Tibial nerve (tissue), 4 donors: ENCODE data around the gene IGF1R. TPM values are rescaled to one million over a fixed set of nuclear protein-coding genes. Genes with fewer than 3 reads are reported as not detected.

Source experiments
- DNase-seq, 2 donors: peaks; one replicate each; pipeline ENCODE4 v3.0.0-alpha.2; 2019; ENCODE audit warnings: low spot score in 2 of 2
- H3K27ac ChIP-seq, 4 donors: fragments of 200-600 bp; sonication (generic) in 3 of 4; one replicate each; pipeline ENCODE4 v1.5.1; 2017 to 2019; ENCODE audit warnings: mild to moderate bottlenecking in 1 of 4
- H3K27me3 ChIP-seq, 2 donors: fragments of 200-600 bp; sonication (generic) in 1 of 2; one replicate each; pipeline versions ENCODE4 v1.5.1 to v1.6.0; 2017 to 2019
- H3K36me3 ChIP-seq, 3 donors: fragments of 200-600 bp; sonication (generic); one replicate each; pipeline ENCODE4 v1.5.1; 2018 to 2019
- H3K4me1 ChIP-seq, 4 donors: fragments of 200-600 bp; sonication (generic) in 3 of 4; one replicate each; pipeline ENCODE4 v1.5.1; 2017 to 2019
- H3K4me3 ChIP-seq, 4 donors: fragments of 200-600 bp; sonication (generic) in 3 of 4; one replicate each; pipeline ENCODE4 v1.5.1; 2017 to 2019; ENCODE audit warnings: mild to moderate bottlenecking in 1 of 4, moderate library complexity in 1 of 4
- H3K9me3 ChIP-seq, 4 donors: fragments of 200-600 bp; sonication (generic) in 3 of 4; one replicate each; pipeline ENCODE4 v1.5.1; 2017 to 2019
- EP300 ChIP-seq, 2 donors: sonication (generic); formaldehyde crosslinking; IDR thresholded peaks; one replicate each; pipeline ENCODE4 v1.6.1; 2017; ENCODE audit warnings: antibody characterized with exemption in 2 of 2, mild to moderate bottlenecking in 1 of 2
- POLR2A ChIP-seq, 2 donors: fragments of 450-650 bp; IDR thresholded peaks; one replicate each; pipeline ENCODE4 v1.6.1; 2017; ENCODE audit warnings: antibody characterized with exemption in 2 of 2, mild to moderate bottlenecking in 2 of 2, moderate library complexity in 2 of 2
- WGBS, 2 donors: methylation state at CpG; one replicate each; pipeline ENCODE4 v1.1.5; 2018; 5-methylcytosine and 5-hydroxymethylcytosine counted together
- total RNA-seq, 4 donors: library from RNA; depleted of rRNA; stranded (reverse); fragments of >200 nt; gene quantifications; one replicate each; pipeline ENCODE4 v1.1.0, GENCODE V29; 2016
- TF ChIP-seq, protein P1 (sequence below), 5 experiments: fragments of 200-600 bp in 3 of 5; fragments of 450-650 bp in 2 of 5; sonication (generic) in 3 of 5; IDR thresholded peaks; one replicate each; pipeline ENCODE4 v1.5.1; 2016 to 2019; ENCODE audit warnings: antibody characterized with exemption in 5 of 5, mild to moderate bottlenecking in 3 of 5, moderate library complexity in 2 of 5

Gene IGF1R
- total RNA-seq, 4 donors from 2014 or later = 82.5 to 164 (median 111) TPM

DNA sequence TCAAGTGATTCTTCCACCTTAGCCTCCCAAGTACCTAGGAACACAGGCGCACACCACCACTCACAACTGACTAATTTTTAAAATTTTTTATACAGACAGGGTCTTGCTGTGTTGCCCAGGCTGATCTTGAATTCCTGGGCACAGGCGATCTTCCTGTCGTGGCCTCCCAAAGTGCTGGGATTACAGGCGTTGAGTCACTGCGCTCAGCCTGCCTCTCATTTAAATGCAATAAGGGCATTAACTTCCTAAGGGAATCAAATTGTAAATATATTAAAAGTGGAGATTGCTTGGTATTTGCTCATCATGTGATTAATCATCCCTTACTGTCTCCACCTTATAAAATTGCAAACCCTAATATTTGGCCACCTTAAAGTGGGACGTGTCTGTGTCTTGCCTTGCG, 294.1 kb downstream of the IGF1R start:
- H3K4me3 ChIP-seq = no peak overlapping the region
- H3K27ac ChIP-seq = no peak overlapping the region
- TF ChIP-seq EP300 (IDR thresholded peaks at IDR 0.05) (no peak), POLR2A (IDR thresholded peaks at IDR 0.05) (no peak)
- TF ChIP-seq, protein P1, sequence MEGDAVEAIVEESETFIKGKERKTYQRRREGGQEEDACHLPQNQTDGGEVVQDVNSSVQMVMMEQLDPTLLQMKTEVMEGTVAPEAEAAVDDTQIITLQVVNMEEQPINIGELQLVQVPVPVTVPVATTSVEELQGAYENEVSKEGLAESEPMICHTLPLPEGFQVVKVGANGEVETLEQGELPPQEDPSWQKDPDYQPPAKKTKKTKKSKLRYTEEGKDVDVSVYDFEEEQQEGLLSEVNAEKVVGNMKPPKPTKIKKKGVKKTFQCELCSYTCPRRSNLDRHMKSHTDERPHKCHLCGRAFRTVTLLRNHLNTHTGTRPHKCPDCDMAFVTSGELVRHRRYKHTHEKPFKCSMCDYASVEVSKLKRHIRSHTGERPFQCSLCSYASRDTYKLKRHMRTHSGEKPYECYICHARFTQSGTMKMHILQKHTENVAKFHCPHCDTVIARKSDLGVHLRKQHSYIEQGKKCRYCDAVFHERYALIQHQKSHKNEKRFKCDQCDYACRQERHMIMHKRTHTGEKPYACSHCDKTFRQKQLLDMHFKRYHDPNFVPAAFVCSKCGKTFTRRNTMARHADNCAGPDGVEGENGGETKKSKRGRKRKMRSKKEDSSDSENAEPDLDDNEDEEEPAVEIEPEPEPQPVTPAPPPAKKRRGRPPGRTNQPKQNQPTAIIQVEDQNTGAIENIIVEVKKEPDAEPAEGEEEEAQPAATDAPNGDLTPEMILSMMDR (IDR thresholded peaks at IDR 0.05) = no peak
- H3K9me3 ChIP-seq = no peaks in the 10 kb centered on the region
- no peaks in the 10 kb centered on the region for H3K27me3 ChIP-seq
- H3K4me1 ChIP-seq = peaks cover 0 to 27% (median 2%) of the 10 kb centered on the region in 4 donors
- DNase-seq = no peak
- peaks cover 0 to 89% (median 9%) of the 10 kb centered on the region in 3 donors for H3K36me3 ChIP-seq
- WGBS, 2 donors = 96 to 98% methylated on average over 7 of the region's 7 CpGs

DNA sequence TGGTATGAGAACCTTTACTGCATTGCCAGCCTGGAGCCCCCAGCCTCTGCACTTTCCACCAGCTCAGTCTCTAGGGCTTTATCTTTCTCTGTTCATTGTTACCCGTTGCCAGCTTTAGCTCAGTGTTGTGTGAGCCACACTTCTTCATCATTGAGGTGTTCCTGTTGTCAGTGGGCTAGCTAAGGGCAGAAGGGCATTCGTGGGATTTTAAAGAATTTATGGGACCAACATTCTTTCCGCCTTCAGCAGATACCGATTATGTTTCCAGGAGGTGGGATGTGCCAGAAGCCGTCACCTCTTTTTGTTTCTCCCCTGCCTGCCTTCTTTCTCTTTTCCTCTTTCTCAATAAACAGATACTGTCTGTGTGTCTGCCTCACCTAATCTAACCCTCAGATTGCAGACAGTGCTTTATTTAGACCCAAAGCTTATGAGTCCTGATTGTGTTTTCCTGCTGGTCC, 294.7 kb downstream of the IGF1R start:
- H3K9me3 ChIP-seq = no peaks in the 10 kb centered on the region
- TF ChIP-seq EP300 (IDR thresholded peaks at IDR 0.05) = no peak
- no peak for TF ChIP-seq POLR2A (IDR thresholded peaks at IDR 0.05)
- TF ChIP-seq, protein P1 (IDR thresholded peaks at IDR 0.05) = no peak
- DNase-seq = no peak
- H3K4me1 ChIP-seq = peaks cover 0 to 27% (median 2%) of the 10 kb centered on the region in 4 donors
- WGBS, 2 donors = 60 to 69% methylated on average over 5 of the region's 5 CpGs
- H3K4me3 ChIP-seq = no peak overlapping the region
- H3K27me3 ChIP-seq = no peaks in the 10 kb centered on the region
- peak overlapping the region in 2 of 4 donors; percentile 46 to 63 for H3K27ac ChIP-seq
- H3K36me3 ChIP-seq = peaks cover 0 to 93% (median 9%) of the 10 kb centered on the region in 3 donors

DNA sequence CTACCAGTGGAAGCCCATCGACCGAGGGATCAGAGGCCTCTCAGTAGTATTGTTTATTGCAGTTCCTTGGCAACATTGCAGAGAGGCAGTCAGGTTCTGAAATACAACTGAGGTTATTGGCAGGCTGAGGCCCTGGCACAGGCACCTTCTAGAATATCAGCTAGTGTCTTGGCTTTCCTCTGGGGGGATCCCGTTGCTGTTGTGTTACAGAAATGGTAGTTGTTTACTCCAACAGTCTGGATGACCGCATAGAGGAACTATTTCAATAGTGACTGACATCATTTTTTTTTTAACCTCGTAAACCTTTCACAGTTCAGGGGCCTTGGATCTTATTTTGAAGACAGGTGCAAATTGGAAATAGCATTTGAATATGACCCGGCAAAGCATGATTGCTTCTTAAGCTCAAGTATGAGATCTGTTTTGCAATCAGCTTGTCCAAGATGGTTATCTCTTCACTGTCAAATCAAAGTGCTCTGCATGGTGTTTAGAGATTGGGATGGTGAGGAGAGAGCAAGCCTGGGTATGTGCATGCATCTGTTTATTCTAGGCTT, 295.3 kb downstream of the IGF1R start:
- peak overlapping the region in 2 of 4 donors; percentile 46 to 63 for H3K27ac ChIP-seq
- peaks cover 0 to 94% (median 9%) of the 10 kb centered on the region in 3 donors for H3K36me3 ChIP-seq
- peak in 1 of 2 donors; percentile 25 for DNase-seq
- no peaks in the 10 kb centered on the region for H3K9me3 ChIP-seq
- peaks cover 0 to 27% (median 2%) of the 10 kb centered on the region in 4 donors for H3K4me1 ChIP-seq
- TF ChIP-seq POLR2A (IDR thresholded peaks at IDR 0.05) (no peak), EP300 (IDR thresholded peaks at IDR 0.05) (no peak)
- TF ChIP-seq, protein P1 (IDR thresholded peaks at IDR 0.05) = no peak
- no peaks in the 10 kb centered on the region for H3K27me3 ChIP-seq
- WGBS, 2 donors = 45 to 47% methylated on average over 6 of the region's 6 CpGs
- H3K4me3 ChIP-seq = no peak overlapping the region

DNA sequence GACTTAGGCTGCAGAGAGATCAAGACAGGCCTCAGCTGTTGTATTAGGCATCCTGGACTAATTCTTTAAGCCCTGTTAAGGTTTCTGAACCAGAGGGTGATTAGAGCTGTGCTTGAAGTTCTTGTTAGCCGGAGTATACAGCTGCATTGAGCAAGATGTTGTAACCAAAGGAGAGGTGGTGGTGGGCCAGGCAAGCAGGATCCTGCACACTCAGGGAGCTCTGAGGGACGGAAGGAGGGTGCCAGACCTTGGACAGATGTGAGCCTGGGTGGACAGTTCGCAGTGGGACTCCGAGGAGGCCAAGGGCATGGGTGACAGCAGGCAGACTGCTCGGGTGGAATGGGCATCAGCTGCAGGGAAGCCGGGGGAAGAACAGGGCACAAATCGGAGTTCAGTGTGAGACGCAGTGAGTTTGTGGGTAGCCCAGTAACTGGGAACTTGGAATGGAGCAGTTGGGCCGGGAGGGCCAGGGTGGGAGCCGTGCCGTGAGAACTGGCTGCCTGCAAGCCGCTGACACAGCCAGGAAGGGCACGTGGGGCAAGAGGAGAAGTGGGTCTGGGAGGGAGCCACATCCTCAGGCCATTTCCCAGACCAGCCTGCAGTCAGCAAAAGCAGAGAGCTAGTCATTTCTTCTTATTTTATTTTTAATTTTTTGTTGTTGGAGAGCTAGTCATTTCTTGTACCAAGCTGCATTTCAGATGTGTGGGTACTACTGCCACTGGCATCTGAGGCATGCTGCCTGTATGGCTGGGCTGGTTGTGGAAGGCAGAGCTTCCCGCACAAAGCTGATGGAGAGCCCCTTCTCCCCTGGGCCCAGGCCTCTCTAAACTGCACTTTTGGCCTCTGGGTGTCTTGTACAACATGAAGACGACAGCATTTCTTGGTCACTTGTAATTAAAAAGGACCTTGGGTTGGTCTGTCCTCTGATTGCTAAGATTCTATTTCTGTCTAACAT, 298.2 kb downstream of the IGF1R start:
- peak overlapping the region in 2 of 4 donors; percentile 27 to 43 for H3K27ac ChIP-seq
- no peaks in the 10 kb centered on the region for H3K9me3 ChIP-seq
- TF ChIP-seq EP300 (IDR thresholded peaks at IDR 0.05) (no peak), POLR2A (IDR thresholded peaks at IDR 0.05) (no peak)
- TF ChIP-seq, protein P1 (IDR thresholded peaks at IDR 0.05) = no peak
- no peak overlapping the region for H3K4me3 ChIP-seq
- H3K4me1 ChIP-seq = peaks cover 0 to 27% (median 2%) of the 10 kb centered on the region in 4 donors
- WGBS, 2 donors = 64 to 74% methylated on average over 15 of the region's 15 CpGs
- peaks cover 0 to 95% (median 0%) of the 10 kb centered on the region in 3 donors for H3K36me3 ChIP-seq
- no peaks in the 10 kb centered on the region for H3K27me3 ChIP-seq
- DNase-seq = no peak
